Fibroblast of the aortic adventitia (primary cell): Measurements from ENCODE around the gene HMG20A. TPM values are rescaled to one million over a fixed set of nuclear protein-coding genes. Genes with fewer than 3 reads are reported as not detected.

Experiments used
- DNase-seq: peaks from one replicate; pipeline ENCODE4 v3.0.0-alpha.2; 2010; ENCODE audit warnings: low read depth
- H3K4me3 ChIP-seq: 2 replicates; pipeline ENCODE4 v1.5.1; 2011; ENCODE audit warnings: low read depth, mild to moderate bottlenecking, control low read depth, low read length, moderate library complexity
- total RNA-seq: library from RNA; depleted of rRNA; stranded (reverse); fragments of >200 nt; gene quantifications from 2 replicates; pipeline ENCODE4 v1.2.3, GENCODE V29; 2012; ENCODE audit warnings: low replicate concordance
- TF ChIP-seq, protein P1 (sequence below): IDR thresholded peaks from 2 replicates; pipeline ENCODE4 v1.5.1; 2011; ENCODE audit warnings: mild to moderate bottlenecking, low read length, control low read depth, inconsistent platforms; ENCODE audit not compliant: insufficient read depth

HMG20A gene
- total RNA-seq, 1 donor: 28.7 TPM

DNA sequence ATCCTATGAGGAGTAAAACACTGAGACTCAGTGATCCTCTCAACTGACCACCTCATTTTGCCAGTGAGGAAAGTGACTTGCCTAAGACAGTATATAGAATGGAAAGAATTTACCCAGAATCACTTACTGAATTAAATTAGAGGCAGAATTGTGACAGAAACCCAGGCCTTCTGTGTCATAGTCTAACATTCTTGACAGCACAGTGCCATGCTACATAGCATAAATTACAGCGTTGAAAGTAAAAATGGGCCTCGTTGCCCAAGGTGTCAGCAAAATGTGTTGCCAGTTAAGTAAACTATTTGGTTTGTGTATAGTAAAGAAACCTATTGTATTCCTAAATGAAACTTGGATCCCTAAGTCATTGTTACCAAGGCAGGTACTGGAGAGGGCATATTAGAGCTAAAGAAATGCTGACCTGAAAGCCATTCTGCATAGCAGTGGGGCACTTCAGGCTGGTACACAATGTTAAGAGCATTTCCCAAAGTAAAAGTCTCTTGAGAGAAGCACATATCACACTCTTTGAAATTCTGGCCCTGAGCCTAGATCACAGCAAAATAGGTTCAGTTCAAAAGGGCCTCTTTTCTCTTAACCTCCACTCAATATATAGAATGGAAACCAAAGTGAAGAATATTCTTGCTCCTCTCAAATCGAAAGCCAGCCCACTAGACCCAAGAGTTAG lies 53.8 kb downstream of the HMG20A start:
- TF ChIP-seq, protein P1, sequence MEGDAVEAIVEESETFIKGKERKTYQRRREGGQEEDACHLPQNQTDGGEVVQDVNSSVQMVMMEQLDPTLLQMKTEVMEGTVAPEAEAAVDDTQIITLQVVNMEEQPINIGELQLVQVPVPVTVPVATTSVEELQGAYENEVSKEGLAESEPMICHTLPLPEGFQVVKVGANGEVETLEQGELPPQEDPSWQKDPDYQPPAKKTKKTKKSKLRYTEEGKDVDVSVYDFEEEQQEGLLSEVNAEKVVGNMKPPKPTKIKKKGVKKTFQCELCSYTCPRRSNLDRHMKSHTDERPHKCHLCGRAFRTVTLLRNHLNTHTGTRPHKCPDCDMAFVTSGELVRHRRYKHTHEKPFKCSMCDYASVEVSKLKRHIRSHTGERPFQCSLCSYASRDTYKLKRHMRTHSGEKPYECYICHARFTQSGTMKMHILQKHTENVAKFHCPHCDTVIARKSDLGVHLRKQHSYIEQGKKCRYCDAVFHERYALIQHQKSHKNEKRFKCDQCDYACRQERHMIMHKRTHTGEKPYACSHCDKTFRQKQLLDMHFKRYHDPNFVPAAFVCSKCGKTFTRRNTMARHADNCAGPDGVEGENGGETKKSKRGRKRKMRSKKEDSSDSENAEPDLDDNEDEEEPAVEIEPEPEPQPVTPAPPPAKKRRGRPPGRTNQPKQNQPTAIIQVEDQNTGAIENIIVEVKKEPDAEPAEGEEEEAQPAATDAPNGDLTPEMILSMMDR: no peak
- no peak overlapping the region for H3K4me3 ChIP-seq
- no peak for DNase-seq

DNA sequence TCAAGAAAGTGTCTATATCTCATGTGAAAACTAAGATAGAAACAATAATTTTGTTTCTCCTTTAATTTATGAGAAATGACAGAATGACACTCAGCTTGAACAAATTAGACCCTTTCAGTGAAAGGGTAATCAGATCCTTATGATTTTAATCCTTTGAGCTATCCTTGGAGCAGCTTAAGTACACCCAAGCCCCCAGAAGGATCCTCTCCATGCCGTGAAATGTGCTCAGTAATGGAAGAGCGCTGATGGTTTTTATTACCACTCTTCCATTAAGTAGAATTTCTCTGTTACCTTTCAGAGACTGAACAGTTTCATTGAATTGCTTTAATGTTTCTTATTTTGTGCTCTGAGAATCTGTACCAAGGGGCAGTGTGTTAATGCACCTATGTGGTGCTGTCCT lies 54.3 kb downstream of the HMG20A start:
- TF ChIP-seq, protein P1: no peak
- H3K4me3 ChIP-seq: no peak overlapping the region
- no peak for DNase-seq

DNA sequence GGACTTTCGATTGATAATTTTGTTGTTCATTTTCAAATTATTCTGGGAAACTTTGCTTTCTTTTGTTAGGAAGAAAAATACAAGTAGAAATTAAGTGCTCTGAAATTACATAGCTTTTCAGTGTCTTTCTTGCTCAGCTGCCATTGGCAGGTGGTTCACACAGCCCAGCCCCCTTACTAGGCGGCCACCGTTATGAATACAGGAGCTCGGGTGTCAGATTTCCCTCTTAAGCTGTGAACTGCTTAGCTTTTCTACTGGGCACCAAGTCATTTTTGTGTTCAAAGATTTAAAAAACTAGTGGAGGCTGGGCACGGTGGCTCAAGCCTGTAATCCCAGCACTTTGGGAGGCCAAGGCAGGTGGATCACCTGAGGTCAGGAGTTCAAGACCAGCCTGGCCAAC lies 55.2 kb downstream of the HMG20A start:
- TF ChIP-seq, protein P1: no peak
- no peak for DNase-seq
- H3K4me3 ChIP-seq: no peak overlapping the region

DNA sequence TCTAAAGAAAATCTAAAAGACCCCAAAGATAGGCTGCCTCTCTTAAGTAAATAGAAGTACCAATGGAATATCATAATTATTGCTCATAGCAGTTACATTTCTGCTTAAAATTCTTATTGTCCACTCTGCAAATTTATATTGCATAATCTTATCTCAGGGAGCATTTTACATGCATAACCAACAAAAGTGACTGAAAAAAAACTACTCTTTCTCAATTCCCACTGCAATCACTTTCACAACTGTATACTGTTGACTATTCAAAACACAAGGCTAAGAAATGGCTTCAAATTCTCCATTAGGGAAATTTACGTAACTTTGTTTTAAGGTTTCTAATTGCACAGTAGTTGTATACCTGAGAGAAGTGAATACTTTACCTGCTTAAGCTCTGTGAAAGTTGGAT lies 56.3 kb downstream of the HMG20A start:
- DNase-seq: no peak
- H3K4me3 ChIP-seq: no peak overlapping the region
- TF ChIP-seq, protein P1: no peak

DNA sequence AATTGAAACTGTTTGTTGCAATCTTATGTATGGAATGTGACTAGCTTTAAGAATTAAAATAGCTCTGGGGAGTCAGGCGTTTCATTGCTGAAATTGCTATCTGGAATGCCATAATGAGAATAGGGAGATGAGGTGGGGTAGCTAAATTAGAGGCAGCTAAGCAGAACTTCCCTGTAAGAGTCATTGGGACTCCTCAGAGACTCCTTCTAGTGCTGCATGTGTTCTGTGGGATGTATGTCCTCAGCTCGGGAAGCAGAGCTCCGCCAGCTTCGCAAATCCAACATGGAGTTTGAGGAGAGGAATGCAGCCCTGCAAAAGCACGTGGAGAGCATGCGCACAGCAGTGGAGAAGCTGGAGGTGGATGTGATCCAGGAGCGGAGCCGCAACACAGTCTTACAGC lies 57.4 kb downstream of the HMG20A start:
- DNase-seq: no peak
- no peak overlapping the region for H3K4me3 ChIP-seq
- TF ChIP-seq, protein P1: no peak

DNA sequence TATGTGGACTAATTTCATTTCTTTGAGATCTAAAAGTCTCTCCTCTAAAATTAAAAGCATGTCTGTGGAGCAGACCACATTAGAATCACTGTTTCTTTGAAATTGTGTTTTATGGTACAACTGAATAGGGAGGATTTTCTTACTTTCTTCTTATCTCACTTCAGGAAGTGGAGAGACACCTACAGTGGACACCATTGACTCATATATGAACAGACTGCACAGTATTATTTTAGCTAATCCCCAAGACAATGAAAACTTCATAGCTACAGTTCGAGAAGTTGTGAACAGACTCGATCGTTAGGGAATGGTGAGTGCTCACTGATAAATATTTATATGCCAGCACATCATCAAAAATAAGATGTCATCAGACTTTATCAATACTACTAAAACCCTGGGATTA lies 58.3 kb downstream of the HMG20A start:
- H3K4me3 ChIP-seq: no peak overlapping the region
- DNase-seq: no peak
- TF ChIP-seq, protein P1: no peak
